Activated CD4-positive, alpha-beta memory T cell treated with anti-CD3 and anti-CD28 coated beads for 36 hours (primary cell): Measurements from ENCODE around the gene CD300E. TPM values are rescaled to one million over a fixed set of nuclear protein-coding genes. Genes with fewer than 3 reads are reported as not detected.
A peak's percentile ranks its signal among the peaks of the same experiment; 100 is the strongest.

Source experiments
- CTCF ChIA-PET: fragments of 350-600 bp; sonication (Branson Sonifier 250); formaldehyde crosslinking; loops from one replicate; lab custom pipeline; 2021; ENCODE audit warnings: antibody characterized with exemption, inconsistent platforms; lab: Charles Lee
- POLR2A ChIA-PET: fragments of 350-600 bp; sonication (Branson Sonifier 250); formaldehyde crosslinking; loops from one replicate; lab custom pipeline; 2021; ENCODE audit warnings: antibody characterized with exemption; lab: Charles Lee
- DNase-seq: peaks from one replicate; pipeline ENCODE4 v3.0.0-alpha.2; 2020
- H3K27ac Mint-ChIP-seq: one replicate; pipeline ENCODE4 v1.8.0; 2021; ENCODE audit warnings: mixed read lengths
- H3K27me3 Mint-ChIP-seq: one replicate; pipeline ENCODE4 v1.8.0; 2021; ENCODE audit warnings: mixed read lengths
- H3K36me3 Mint-ChIP-seq: one replicate; pipeline ENCODE4 v1.8.0; 2021; ENCODE audit warnings: mixed read lengths
- H3K4me1 Mint-ChIP-seq: one replicate; pipeline ENCODE4 v1.8.0; 2021; ENCODE audit warnings: low read depth, mixed read lengths
- H3K4me3 Mint-ChIP-seq: one replicate; pipeline ENCODE4 v1.8.0; 2021; ENCODE audit warnings: mild to moderate bottlenecking, mixed read lengths
- H3K9me3 Mint-ChIP-seq: one replicate; pipeline ENCODE4 v1.8.0; 2021; ENCODE audit warnings: mixed read lengths
- intact Hi-C: fragments of 100-400 bp; cut with micrococcal nuclease; formaldehyde crosslinking; loops from one replicate; pipeline ENCODE4 v1.15.1; 2023
- total RNA-seq, 2 experiments: library from RNA; stranded (reverse); gene quantifications; one replicate each; pipeline ENCODE4 v1.2.3, GENCODE V29; 2021

CD300E gene
- not detected for total RNA-seq

- POLR2A ChIA-PET, result no interaction called here
- no peak for DNase-seq
- intact Hi-C loops, result no loop called here
- Mint-ChIP-seq H3K27me3 (peaks cover 34% of the 10 kb centered on the region), H3K4me3 (no peak within 1 kb of the TSS), H3K27ac (no peak within 1 kb of the TSS), H3K9me3 (peaks cover 6% of the 10 kb centered on the region), H3K36me3 (peaks cover 1% of the 10 kb centered on the region), H3K4me1 (no peaks in the 10 kb centered on the region)
- CTCF ChIA-PET, result interaction anchor here (1.2 kb wide), 1 partner anchor 256 kb away, joined by 3 read pairs; no protein-coding TSS in a partner anchor
These were observed at the start of gene CD300E for GRCh38 chr17:74623693-74624093. Gene CD300E (minus strand): TSS chr17:74623738. CDS start chr17:74623621, 117 bp downstream.

GRCh38 chr17:74671031-74671771 lies 47.7 kb upstream of the CD300E start:
- Mint-ChIP-seq H3K27ac (no peak overlapping the region), H3K9me3 (no peaks in the 10 kb centered on the region), H3K4me1 (no peaks in the 10 kb centered on the region), H3K36me3 (no peaks in the 10 kb centered on the region), H3K4me3 (no peak overlapping the region), H3K27me3 (peaks cover 43% of the 10 kb centered on the region)
- ChIA-PET CTCF (interaction anchor here (0.6 to 5.8 kb wide), 6 partner anchors 9 to 191 kb away, joined by 3 to 36 read pairs (median 4); partner anchors contain the start of gene RAB37), POLR2A (interaction anchor here (0.6 kb wide), 1 partner anchor 71 kb away, joined by 4 read pairs; no protein-coding TSS in a partner anchor)
- peak; percentile 86 for DNase-seq
- intact Hi-C loops, result no loop called here

- no peaks in the 10 kb centered on the region for H3K9me3 Mint-ChIP-seq
- no peak for DNase-seq
- no peak overlapping the region for H3K27ac Mint-ChIP-seq
- H3K4me1 Mint-ChIP-seq, result no peaks in the 10 kb centered on the region
- no peaks in the 10 kb centered on the region for H3K36me3 Mint-ChIP-seq
- POLR2A ChIA-PET, result no interaction called here
- intact Hi-C loops, result no loop called here
- peaks cover 40% of the 10 kb centered on the region for H3K27me3 Mint-ChIP-seq
- H3K4me3 Mint-ChIP-seq, result no peak overlapping the region
- CTCF ChIA-PET, result interaction anchor here (0.9 to 5.8 kb wide), 4 partner anchors 9 to 67 kb away, joined by 4 to 36 read pairs (median 7); partner anchors contain the start of gene RAB37
These were observed 46.8 kb upstream of the CD300E start for GRCh38 chr17:74670329-74670728.

- Mint-ChIP-seq H3K4me3 (no peak overlapping the region), H3K27me3 (peaks cover 34% of the 10 kb centered on the region), H3K9me3 (no peaks in the 10 kb centered on the region), H3K27ac (no peak overlapping the region), H3K4me1 (no peaks in the 10 kb centered on the region), H3K36me3 (no peaks in the 10 kb centered on the region)
- ChIA-PET POLR2A (no interaction called here), CTCF (interaction anchor here (1.0 kb wide), 1 partner anchor 73 kb away, joined by 3 read pairs; the partner anchor contains the start of gene RAB37)
- no peak for DNase-seq
- intact Hi-C loops, result no loop called here
These were observed 40.0 kb upstream of the CD300E start for GRCh38 chr17:74663561-74663960.

GRCh38 chr17:74659889-74660288 lies 36.4 kb upstream of the CD300E start:
- Mint-ChIP-seq H3K27me3 (peaks cover 28% of the 10 kb centered on the region), H3K4me1 (peaks cover 3% of the 10 kb centered on the region), H3K9me3 (no peaks in the 10 kb centered on the region), H3K4me3 (no peak overlapping the region), H3K36me3 (no peaks in the 10 kb centered on the region), H3K27ac (no peak overlapping the region)
- ChIA-PET CTCF (interaction anchor here (1.0 to 6.1 kb wide), 4 partner anchors 11 to 202 kb away, joined by 4 to 223 read pairs (median 38); partner anchors contain the start of genes GRIN2C and RAB37), POLR2A (no interaction called here)
- DNase-seq, result no peak
- intact Hi-C loops, result no loop called here

GRCh38 chr17:74658620-74659019 lies 35.1 kb upstream of the CD300E start:
- peaks cover 3% of the 10 kb centered on the region for H3K4me1 Mint-ChIP-seq
- DNase-seq, result no peak
- no peaks in the 10 kb centered on the region for H3K9me3 Mint-ChIP-seq
- H3K36me3 Mint-ChIP-seq, result no peaks in the 10 kb centered on the region
- H3K4me3 Mint-ChIP-seq, result no peak overlapping the region
- ChIA-PET POLR2A (no interaction called here), CTCF (interaction anchor here (0.6 to 6.1 kb wide), 8 partner anchors 12 to 203 kb away, joined by 3 to 223 read pairs (median 42); partner anchors contain the start of genes GRIN2C and RAB37)
- no peak overlapping the region for H3K27ac Mint-ChIP-seq
- intact Hi-C loops, result no loop called here
- H3K27me3 Mint-ChIP-seq, result peaks cover 19% of the 10 kb centered on the region

GRCh38 chr17:74654742-74655141 lies 31.2 kb upstream of the CD300E start:
- Mint-ChIP-seq H3K9me3 (no peaks in the 10 kb centered on the region), H3K4me1 (peaks cover 3% of the 10 kb centered on the region), H3K27me3 (peaks cover 18% of the 10 kb centered on the region), H3K36me3 (no peaks in the 10 kb centered on the region), H3K4me3 (no peak overlapping the region), H3K27ac (no peak overlapping the region)
- ChIA-PET CTCF (interaction anchor here (1.0 to 6.1 kb wide), 3 partner anchors 82 to 207 kb away, joined by 3 to 71 read pairs (median 8); partner anchors contain the start of genes GRIN2C and RAB37), POLR2A (no interaction called here)
- intact Hi-C loops, result no loop called here
- DNase-seq, result no peak

GRCh38 chr17:74652020-74652419 lies 28.5 kb upstream of the CD300E start:
- CTCF ChIA-PET, result interaction anchor here (0.9 kb wide), 1 partner anchor 211 kb away, joined by 3 read pairs; no protein-coding TSS in a partner anchor
- H3K9me3 Mint-ChIP-seq, result no peaks in the 10 kb centered on the region
- intact Hi-C loops, result no loop called here

GRCh38 chr17:74649909-74650308 lies 26.4 kb upstream of the CD300E start:
- intact Hi-C loops, result no loop called here
- no peaks in the 10 kb centered on the region for H3K9me3 Mint-ChIP-seq

More at GRCh38 chr17:74652020-74652419, 28.5 kb upstream of the CD300E start:
- H3K4me3 Mint-ChIP-seq, result no peak overlapping the region
- DNase-seq, result no peak
- H3K27me3 Mint-ChIP-seq, result peaks cover 18% of the 10 kb centered on the region
- no peaks in the 10 kb centered on the region for H3K36me3 Mint-ChIP-seq
- POLR2A ChIA-PET, result no interaction called here
- H3K4me1 Mint-ChIP-seq, result no peaks in the 10 kb centered on the region
- H3K27ac Mint-ChIP-seq, result no peak overlapping the region

GRCh38 chr17:74647871-74648672 lies 24.5 kb upstream of the CD300E start:
- intact Hi-C loops, result no loop called here

More at GRCh38 chr17:74649909-74650308, 26.4 kb upstream of the CD300E start:
- POLR2A ChIA-PET, result no interaction called here
- Mint-ChIP-seq H3K4me3 (no peak overlapping the region), H3K4me1 (no peaks in the 10 kb centered on the region), H3K36me3 (no peaks in the 10 kb centered on the region), H3K27me3 (peaks cover 24% of the 10 kb centered on the region), H3K27ac (no peak overlapping the region)
- CTCF ChIA-PET, result interaction anchor here (1.4 kb wide), 1 partner anchor 86 kb away, joined by 5 read pairs; no protein-coding TSS in a partner anchor
- no peak for DNase-seq

GRCh38 chr17:74646231-74646630 lies 22.7 kb upstream of the CD300E start:
- H3K27me3 Mint-ChIP-seq, result peaks cover 36% of the 10 kb centered on the region
- POLR2A ChIA-PET, result no interaction called here
- no peak overlapping the region for H3K27ac Mint-ChIP-seq

More at GRCh38 chr17:74647871-74648672, 24.5 kb upstream of the CD300E start:
- CTCF ChIA-PET, result interaction anchor here (0.6 to 3.0 kb wide), 6 partner anchors 9 to 289 kb away, joined by 3 to 21 read pairs (median 3); no protein-coding TSS in a partner anchor
- Mint-ChIP-seq H3K36me3 (no peaks in the 10 kb centered on the region), H3K4me1 (no peaks in the 10 kb centered on the region), H3K4me3 (no peak overlapping the region), H3K9me3 (no peaks in the 10 kb centered on the region), H3K27ac (no peak overlapping the region), H3K27me3 (peaks cover 29% of the 10 kb centered on the region)
- POLR2A ChIA-PET, result no interaction called here
- no peak for DNase-seq

More at GRCh38 chr17:74646231-74646630, 22.7 kb upstream of the CD300E start:
- intact Hi-C loops, result no loop called here
- Mint-ChIP-seq H3K9me3 (no peaks in the 10 kb centered on the region), H3K4me1 (no peaks in the 10 kb centered on the region), H3K36me3 (no peaks in the 10 kb centered on the region), H3K4me3 (no peak overlapping the region)
- CTCF ChIA-PET, result no interaction called here
- no peak for DNase-seq
